Chondrocyte (in vitro differentiated cells): Measurements from ENCODE around the gene ELMO1. TPM values are rescaled to one million over a fixed set of nuclear protein-coding genes. Genes with fewer than 3 reads are reported as not detected.

Experiments
- DNase-seq: peaks from one replicate; pipeline ENCODE4 v3.0.0; 2021; ENCODE audit warnings: mixed read lengths, low spot score
- H3K27ac Mint-ChIP-seq: one replicate; pipeline ENCODE4 v1.8.0; 2021; ENCODE audit warnings: mild to moderate bottlenecking, moderate library complexity, mixed read lengths; ENCODE audit not compliant: unreplicated experiment
- H3K27me3 Mint-ChIP-seq: 2 replicates; pipeline ENCODE4 v1.8.0; 2021; ENCODE audit warnings: low read depth, mixed read lengths
- H3K36me3 Mint-ChIP-seq: 2 replicates; pipeline ENCODE4 v1.8.0; 2021; ENCODE audit warnings: low read depth, mixed read lengths
- H3K4me1 Mint-ChIP-seq: 2 replicates; pipeline ENCODE4 v1.8.0; 2021; ENCODE audit warnings: low read depth, mild to moderate bottlenecking, mixed read lengths
- H3K4me3 Mint-ChIP-seq: one replicate; pipeline ENCODE4 v1.8.0; 2021; ENCODE audit warnings: mild to moderate bottlenecking, moderate library complexity, mixed read lengths; ENCODE audit not compliant: unreplicated experiment
- H3K9me3 Mint-ChIP-seq: 2 replicates; pipeline ENCODE4 v1.8.0; 2021; ENCODE audit warnings: low read depth, mixed read lengths
- CTCF ChIP-seq: fragments of 200-600 bp; sonication (generic); IDR thresholded peaks from 2 replicates; pipeline ENCODE4 v1.5.0; 2021; ENCODE audit warnings: antibody characterized with exemption, mild to moderate bottlenecking, moderate library complexity
- total RNA-seq: library from RNA; stranded (reverse); gene quantifications from 3 replicates; pipeline ENCODE4 v1.2.1, GENCODE V29; 2021

ELMO1 gene
- total RNA-seq, 1 donor from 2014 or later: 0.42 TPM

- DNase-seq: no peak
- H3K4me3 Mint-ChIP-seq: no peak overlapping the region
- no peaks in the 10 kb centered on the region for H3K27me3 Mint-ChIP-seq
- no peaks in the 10 kb centered on the region for H3K9me3 Mint-ChIP-seq
- H3K4me1 Mint-ChIP-seq: no peaks in the 10 kb centered on the region
- H3K36me3 Mint-ChIP-seq: no peaks in the 10 kb centered on the region
- no peak overlapping the region for H3K27ac Mint-ChIP-seq
- no peak for TF ChIP-seq CTCF
Measured at GRCh38 chr7:36874041-36874440, 574.6 kb downstream of the ELMO1 start.

GRCh38 chr7:36871863-36872262, 576.8 kb downstream of the ELMO1 start:
- Mint-ChIP-seq H3K27me3 (no peaks in the 10 kb centered on the region), H3K27ac (no peak overlapping the region), H3K9me3 (peaks cover 3% of the 10 kb centered on the region), H3K4me1 (no peaks in the 10 kb centered on the region), H3K4me3 (no peak overlapping the region), H3K36me3 (no peaks in the 10 kb centered on the region)
- no peak for TF ChIP-seq CTCF
- no peak for DNase-seq

GRCh38 chr7:36871355-36871738, 577.3 kb downstream of the ELMO1 start:
- Mint-ChIP-seq H3K4me3 (no peak overlapping the region), H3K27ac (no peak overlapping the region)

GRCh38 chr7:36870625-36871354, 577.9 kb downstream of the ELMO1 start:
- Mint-ChIP-seq H3K4me1 (no peaks in the 10 kb centered on the region), H3K27ac (no peak overlapping the region), H3K9me3 (peaks cover 3% of the 10 kb centered on the region), H3K4me3 (no peak overlapping the region), H3K36me3 (no peaks in the 10 kb centered on the region), H3K27me3 (no peaks in the 10 kb centered on the region)
- TF ChIP-seq CTCF: no peak
- no peak for DNase-seq

More at GRCh38 chr7:36871355-36871738, 577.3 kb downstream of the ELMO1 start:
- H3K9me3 Mint-ChIP-seq: peaks cover 3% of the 10 kb centered on the region
- no peaks in the 10 kb centered on the region for H3K4me1 Mint-ChIP-seq
- no peaks in the 10 kb centered on the region for H3K36me3 Mint-ChIP-seq
- DNase-seq: no peak
- H3K27me3 Mint-ChIP-seq: no peaks in the 10 kb centered on the region
- TF ChIP-seq CTCF: no peak

- H3K4me3 Mint-ChIP-seq: no peak overlapping the region
- H3K9me3 Mint-ChIP-seq: peaks cover 3% of the 10 kb centered on the region
- H3K36me3 Mint-ChIP-seq: no peaks in the 10 kb centered on the region
- no peak for DNase-seq
- TF ChIP-seq CTCF: no peak
- H3K27ac Mint-ChIP-seq: no peak overlapping the region
- H3K4me1 Mint-ChIP-seq: no peaks in the 10 kb centered on the region
- H3K27me3 Mint-ChIP-seq: no peaks in the 10 kb centered on the region
Measured at GRCh38 chr7:36868727-36869411, 579.8 kb downstream of the ELMO1 start.
